Measurements from ENCODE around the gene CEP131.

The CEP131 gene

DNA sequence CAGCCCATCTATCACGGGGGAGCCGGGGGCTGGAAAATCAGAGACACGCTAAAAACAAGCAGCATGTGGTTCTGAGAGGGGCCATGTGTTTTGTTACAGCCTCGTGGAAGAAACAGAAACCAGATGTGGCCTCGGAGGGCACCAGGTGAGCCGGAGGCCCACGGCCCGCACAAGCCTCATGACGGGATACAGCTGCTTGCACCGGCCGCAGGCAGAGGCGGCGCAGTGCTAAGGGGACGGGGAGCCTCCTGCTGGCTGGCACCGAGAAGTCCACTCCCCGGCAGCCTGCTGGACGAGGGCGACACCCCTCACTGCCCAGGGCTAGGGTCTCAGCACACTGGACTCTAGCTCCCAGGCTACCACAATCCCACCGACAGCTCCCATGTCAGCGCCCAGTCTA is 35.5 kb upstream of the CEP131 start:
- H3K27me3 ChIP-seq (ENCODE audit: insufficient read depth, poor library complexity, severe bottlenecking) = no peaks in the 10 kb centered on the region
- DNase-seq (ENCODE audit: low read depth in 1 of 2, low spot score in 1 of 2) = no peak
- TF ChIP-seq GABPA (IDR thresholded peaks at IDR 0.05; ENCODE audit: low read depth) (no peak), SPI1 (IDR thresholded peaks at IDR 0.05; ENCODE audit: borderline replicate concordance, low read depth) (no peak), POLR2AphosphoS5 (IDR thresholded peaks at IDR 0.05; ENCODE audit: low read depth) (no peak)
- TF ChIP-seq, protein P1, sequence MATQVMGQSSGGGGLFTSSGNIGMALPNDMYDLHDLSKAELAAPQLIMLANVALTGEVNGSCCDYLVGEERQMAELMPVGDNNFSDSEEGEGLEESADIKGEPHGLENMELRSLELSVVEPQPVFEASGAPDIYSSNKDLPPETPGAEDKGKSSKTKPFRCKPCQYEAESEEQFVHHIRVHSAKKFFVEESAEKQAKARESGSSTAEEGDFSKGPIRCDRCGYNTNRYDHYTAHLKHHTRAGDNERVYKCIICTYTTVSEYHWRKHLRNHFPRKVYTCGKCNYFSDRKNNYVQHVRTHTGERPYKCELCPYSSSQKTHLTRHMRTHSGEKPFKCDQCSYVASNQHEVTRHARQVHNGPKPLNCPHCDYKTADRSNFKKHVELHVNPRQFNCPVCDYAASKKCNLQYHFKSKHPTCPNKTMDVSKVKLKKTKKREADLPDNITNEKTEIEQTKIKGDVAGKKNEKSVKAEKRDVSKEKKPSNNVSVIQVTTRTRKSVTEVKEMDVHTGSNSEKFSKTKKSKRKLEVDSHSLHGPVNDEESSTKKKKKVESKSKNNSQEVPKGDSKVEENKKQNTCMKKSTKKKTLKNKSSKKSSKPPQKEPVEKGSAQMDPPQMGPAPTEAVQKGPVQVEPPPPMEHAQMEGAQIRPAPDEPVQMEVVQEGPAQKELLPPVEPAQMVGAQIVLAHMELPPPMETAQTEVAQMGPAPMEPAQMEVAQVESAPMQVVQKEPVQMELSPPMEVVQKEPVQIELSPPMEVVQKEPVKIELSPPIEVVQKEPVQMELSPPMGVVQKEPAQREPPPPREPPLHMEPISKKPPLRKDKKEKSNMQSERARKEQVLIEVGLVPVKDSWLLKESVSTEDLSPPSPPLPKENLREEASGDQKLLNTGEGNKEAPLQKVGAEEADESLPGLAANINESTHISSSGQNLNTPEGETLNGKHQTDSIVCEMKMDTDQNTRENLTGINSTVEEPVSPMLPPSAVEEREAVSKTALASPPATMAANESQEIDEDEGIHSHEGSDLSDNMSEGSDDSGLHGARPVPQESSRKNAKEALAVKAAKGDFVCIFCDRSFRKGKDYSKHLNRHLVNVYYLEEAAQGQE (IDR thresholded peaks at IDR 0.05; ENCODE audit: insufficient replicate concordance, low read depth) = no peak
- TF ChIP-seq, protein P2, sequence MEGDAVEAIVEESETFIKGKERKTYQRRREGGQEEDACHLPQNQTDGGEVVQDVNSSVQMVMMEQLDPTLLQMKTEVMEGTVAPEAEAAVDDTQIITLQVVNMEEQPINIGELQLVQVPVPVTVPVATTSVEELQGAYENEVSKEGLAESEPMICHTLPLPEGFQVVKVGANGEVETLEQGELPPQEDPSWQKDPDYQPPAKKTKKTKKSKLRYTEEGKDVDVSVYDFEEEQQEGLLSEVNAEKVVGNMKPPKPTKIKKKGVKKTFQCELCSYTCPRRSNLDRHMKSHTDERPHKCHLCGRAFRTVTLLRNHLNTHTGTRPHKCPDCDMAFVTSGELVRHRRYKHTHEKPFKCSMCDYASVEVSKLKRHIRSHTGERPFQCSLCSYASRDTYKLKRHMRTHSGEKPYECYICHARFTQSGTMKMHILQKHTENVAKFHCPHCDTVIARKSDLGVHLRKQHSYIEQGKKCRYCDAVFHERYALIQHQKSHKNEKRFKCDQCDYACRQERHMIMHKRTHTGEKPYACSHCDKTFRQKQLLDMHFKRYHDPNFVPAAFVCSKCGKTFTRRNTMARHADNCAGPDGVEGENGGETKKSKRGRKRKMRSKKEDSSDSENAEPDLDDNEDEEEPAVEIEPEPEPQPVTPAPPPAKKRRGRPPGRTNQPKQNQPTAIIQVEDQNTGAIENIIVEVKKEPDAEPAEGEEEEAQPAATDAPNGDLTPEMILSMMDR (IDR thresholded peaks at IDR 0.05; ENCODE audit: insufficient read depth, low read length) = no peak
- no peak overlapping the region for H3K4me3 ChIP-seq (replicated peaks; ENCODE audit: insufficient read depth, low read length)
- no peak overlapping the region for H3K27ac ChIP-seq (replicated peaks)

DNA sequence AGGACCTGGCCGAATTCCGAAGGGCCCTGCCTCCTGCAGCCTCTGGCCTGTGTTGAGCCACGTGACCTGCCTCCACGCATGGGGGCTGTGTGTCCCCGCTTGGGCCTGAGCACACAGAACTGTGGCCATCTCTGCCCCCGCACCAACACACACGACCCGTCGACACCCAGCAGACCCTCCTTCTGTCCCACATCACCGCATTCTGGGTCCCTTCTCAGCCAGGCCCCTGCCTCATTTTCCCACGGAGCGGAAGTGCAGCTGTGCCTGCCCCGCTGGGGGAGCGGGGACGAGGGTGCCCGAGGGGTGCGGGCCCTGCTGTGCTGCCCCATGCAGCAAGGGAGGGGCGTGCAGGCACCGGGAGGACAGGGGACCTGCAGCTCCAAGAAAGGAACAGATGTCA is 34.8 kb upstream of the CEP131 start:
- DNase-seq (ENCODE audit: low read depth in 1 of 2, low spot score in 1 of 2) = no peak
- H3K27me3 ChIP-seq (ENCODE audit: insufficient read depth, poor library complexity, severe bottlenecking) = no peaks in the 10 kb centered on the region

DNA sequence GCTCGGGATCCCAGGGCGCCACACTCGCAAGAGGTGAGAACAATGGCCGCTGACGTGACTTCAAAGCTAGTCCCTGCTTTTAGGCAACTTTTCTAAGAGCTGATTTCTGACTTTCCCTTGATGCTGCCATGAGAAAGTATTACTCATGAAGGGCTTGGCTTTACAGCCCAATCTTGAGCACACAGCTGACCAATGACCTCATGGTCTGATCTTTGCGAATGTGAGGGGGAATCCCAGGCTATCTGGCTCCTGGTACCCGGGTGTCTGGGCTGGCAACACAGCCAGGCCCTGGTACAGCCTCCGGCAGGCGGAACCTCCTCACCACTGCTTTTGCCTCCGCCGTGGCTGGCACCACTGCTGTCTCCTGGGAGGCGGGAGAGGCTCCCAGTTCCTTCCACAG is 33.9 kb upstream of the CEP131 start:
- no peak overlapping the region for H3K27ac ChIP-seq (replicated peaks)
- H3K4me3 ChIP-seq (replicated peaks; ENCODE audit: insufficient read depth, low read length) = no peak overlapping the region
- no peak for DNase-seq (ENCODE audit: low read depth in 1 of 2, low spot score in 1 of 2)
- no peaks in the 10 kb centered on the region for H3K27me3 ChIP-seq (ENCODE audit: insufficient read depth, poor library complexity, severe bottlenecking)
- TF ChIP-seq, protein P1 (IDR thresholded peaks at IDR 0.05; ENCODE audit: insufficient replicate concordance, low read depth) = no peak
- TF ChIP-seq, protein P2 (IDR thresholded peaks at IDR 0.05; ENCODE audit: insufficient read depth, low read length) = no peak
- no peak for TF ChIP-seq POLR2AphosphoS5 (IDR thresholded peaks at IDR 0.05; ENCODE audit: low read depth)

More for the DNA sequence above, 34.8 kb upstream of the CEP131 start:
- TF ChIP-seq, protein P1 (IDR thresholded peaks at IDR 0.05; ENCODE audit: insufficient replicate concordance, low read depth) = no peak
- TF ChIP-seq POLR2AphosphoS5 (IDR thresholded peaks at IDR 0.05; ENCODE audit: low read depth) (no peak), GABPA (IDR thresholded peaks at IDR 0.05; ENCODE audit: low read depth) (no peak), SPI1 (IDR thresholded peaks at IDR 0.05; ENCODE audit: borderline replicate concordance, low read depth) (no peak)
- TF ChIP-seq, protein P2 (IDR thresholded peaks at IDR 0.05; ENCODE audit: insufficient read depth, low read length) = no peak
- Histone ChIP-seq H3K4me3 (replicated peaks; ENCODE audit: insufficient read depth, low read length) (no peak overlapping the region), H3K27ac (replicated peaks) (no peak overlapping the region)

Measured in HL-60 (cell line).